ENCODE results near the gene P4HB. TPM values are rescaled to one million over a fixed set of nuclear protein-coding genes. Genes with fewer than 3 reads are reported as not detected.

Gene P4HB
- total and polyA plus RNA-seq, 2 experiments from 2014 or later = 206 to 620 TPM

GRCh38 chr17:81805707-81806460, 54.5 kb downstream of the P4HB start:
- DNase-seq (ENCODE audit: low spot score) = no peak

More at GRCh38 chr17:81805707-81806460, 54.5 kb downstream of the P4HB start:
- H3K4me3 ChIP-seq = no peak overlapping the region
- TF ChIP-seq EZH2phosphoT487 (IDR thresholded peaks at IDR 0.05; ENCODE audit: unreplicated experiment) (no peak), CTCF (conservative IDR thresholded peaks at IDR 0.05; ENCODE audit: low read depth in 2 of 2) (no peak), EZH2 (IDR thresholded peaks at IDR 0.05; ENCODE audit: low read depth, unreplicated experiment) (no peak), STAT1 (IDR thresholded peaks at IDR 0.05; ENCODE audit: unreplicated experiment) (no peak), ZNF462 (CRISPR knock-in tag; IDR thresholded peaks at IDR 0.05) (no peak), ETS1 (IDR thresholded peaks at IDR 0.05) (no peak), CREB1 (CRISPR knock-in tag; IDR thresholded peaks at IDR 0.05; ENCODE audit: low read depth) (no peak), POLR2AphosphoS5 (IDR thresholded peaks at IDR 0.05; ENCODE audit: low read depth) (no peak), JUNB (IDR thresholded peaks at IDR 0.05; ENCODE audit: unreplicated experiment) (no peak), ZNF114 (CRISPR knock-in tag; IDR thresholded peaks at IDR 0.05) (no peak), REST (IDR thresholded peaks at IDR 0.05; ENCODE audit: unreplicated experiment) (no peak), ZNF331 (CRISPR knock-in tag; IDR thresholded peaks at IDR 0.05; ENCODE audit: low read depth) (no peak), NANOG (IDR thresholded peaks at IDR 0.05; ENCODE audit: borderline replicate concordance) (no peak)
- Mint-ChIP-seq H3K9me3 (peaks cover 4% of the 10 kb centered on the region), H3K4me1 (no peaks in the 10 kb centered on the region), H3K36me3 (ENCODE audit: low read depth) (no peaks in the 10 kb centered on the region; the same call in 2 of the 3 replicates), H3K27me3 (ENCODE audit: insufficient read depth, low read depth, poor library complexity) (peaks cover 60% of the 10 kb centered on the region), H3K27ac (no peak overlapping the region), H3K4me3 (no peak overlapping the region)
- no peak for ATAC-seq
- peaks cover 56% of the 10 kb centered on the region for H3K27me3 ChIP-seq (ENCODE audit: insufficient read depth)
- H3F3A ChIP-seq (replicated peaks; ENCODE audit: low read depth) = no peaks in the 10 kb centered on the region
- no peaks in the 10 kb centered on the region for H3K9me2 ChIP-seq (ENCODE audit: insufficient read depth)
- no peak overlapping the region for H2AFZ ChIP-seq
- no peak overlapping the region for H3K27ac ChIP-seq (ENCODE audit: low read depth)
- H3K4me1 ChIP-seq (ENCODE audit: insufficient read depth) = no peaks in the 10 kb centered on the region; the same call in 1 of the 2 replicates
- no peaks in the 10 kb centered on the region for H3K36me3 ChIP-seq (ENCODE audit: insufficient read depth)
- H3K4me2 ChIP-seq = no peak overlapping the region
- H4K20me1 ChIP-seq (replicated peaks; ENCODE audit: insufficient read depth) = no peaks in the 10 kb centered on the region
- H3K79me2 ChIP-seq (replicated peaks; ENCODE audit: insufficient read depth) = no peaks in the 10 kb centered on the region

Data from GM23338 (cell line).